Stimulated activated effector memory CD8-positive, alpha-beta T cell treated with anti-CD3 and anti-CD28 coated beads, Interleukin-12 subunit alpha, Interleukin-12 subunit beta, amount 100 ng/mL, for 72 hours (primary cell): Measurements from ENCODE around the gene USP40.
A peak's percentile ranks its signal among the peaks of the same experiment; 100 is the strongest.

Experiments
- ATAC-seq: fragments of 150-1000 bp; cut with Tn5 transposase; 2 replicates; pipeline ENCODE4 v1.10.0; 2021
- DNase-seq, 2 donors: peaks; one replicate each; pipeline ENCODE4 v3.0.0; 2021 to 2022; ENCODE audit warnings: low spot score in 2 of 2
- H3K27ac Mint-ChIP-seq: one replicate; pipeline ENCODE4 v1.8.0; 2022; ENCODE audit warnings: mild to moderate bottlenecking, mixed read lengths
- H3K36me3 Mint-ChIP-seq: one replicate; pipeline ENCODE4 v1.8.0; 2022; ENCODE audit warnings: mild to moderate bottlenecking, mixed read lengths
- H3K4me1 Mint-ChIP-seq: one replicate; pipeline ENCODE4 v1.8.0; 2022; ENCODE audit warnings: mixed read lengths
- H3K4me3 Mint-ChIP-seq: one replicate; pipeline ENCODE4 v1.8.0; 2022; ENCODE audit warnings: mild to moderate bottlenecking, mixed read lengths
- H3K9me3 Mint-ChIP-seq: one replicate; pipeline ENCODE4 v1.8.0; 2022; ENCODE audit warnings: mixed read lengths

Gene USP40

GRCh38 chr2:233571462-233571861 lies 4.9 kb upstream of the USP40 start:
- H3K4me3 Mint-ChIP-seq, result no peak overlapping the region
- DNase-seq (no peak), ATAC-seq (no peak)
- H3K36me3 Mint-ChIP-seq, result no peaks in the 10 kb centered on the region
- H3K4me1 Mint-ChIP-seq, result no peaks in the 10 kb centered on the region
- H3K27ac Mint-ChIP-seq, result no peak overlapping the region
- no peaks in the 10 kb centered on the region for H3K9me3 Mint-ChIP-seq

GRCh38 chr2:233571001-233571400 lies 4.4 kb upstream of the USP40 start:
- Mint-ChIP-seq H3K36me3 (no peaks in the 10 kb centered on the region), H3K27ac (no peak overlapping the region), H3K4me3 (no peak overlapping the region), H3K4me1 (no peaks in the 10 kb centered on the region), H3K9me3 (no peaks in the 10 kb centered on the region)
- DNase-seq (no peak), ATAC-seq (no peak)

- no peaks in the 10 kb centered on the region for H3K36me3 Mint-ChIP-seq
- H3K4me3 Mint-ChIP-seq, result peak overlapping the region; percentile 93
- DNase-seq (no peak), ATAC-seq (no peak)
- H3K27ac Mint-ChIP-seq, result peak overlapping the region; percentile 99
- H3K9me3 Mint-ChIP-seq, result no peaks in the 10 kb centered on the region
- peaks cover 5% of the 10 kb centered on the region for H3K4me1 Mint-ChIP-seq
These were observed 869 bp downstream of the USP40 start for GRCh38 chr2:233565685-233566140.

GRCh38 chr2:233563663-233564430 lies 2.7 kb downstream of the USP40 start:
- Mint-ChIP-seq H3K9me3 (no peaks in the 10 kb centered on the region), H3K36me3 (no peaks in the 10 kb centered on the region), H3K4me3 (no peak overlapping the region), H3K27ac (no peak overlapping the region), H3K4me1 (peaks cover 5% of the 10 kb centered on the region)
- ATAC-seq (no peak), DNase-seq (no peak)

GRCh38 chr2:233556881-233557736 lies 9.5 kb downstream of the USP40 start:
- DNase-seq (no peak), ATAC-seq (no peak)
- H3K4me3 Mint-ChIP-seq, result no peak overlapping the region
- no peak overlapping the region for H3K27ac Mint-ChIP-seq
- H3K9me3 Mint-ChIP-seq, result no peaks in the 10 kb centered on the region
- peaks cover 6% of the 10 kb centered on the region for H3K4me1 Mint-ChIP-seq
- peaks cover 43% of the 10 kb centered on the region for H3K36me3 Mint-ChIP-seq

GRCh38 chr2:233553366-233553765 lies 13.2 kb downstream of the USP40 start:
- ATAC-seq (no peak), DNase-seq (no peak)
- Mint-ChIP-seq H3K4me1 (peaks cover 6% of the 10 kb centered on the region), H3K27ac (no peak overlapping the region), H3K36me3 (peaks cover 51% of the 10 kb centered on the region), H3K9me3 (no peaks in the 10 kb centered on the region), H3K4me3 (no peak overlapping the region)

GRCh38 chr2:233551491-233551890 lies 15.1 kb downstream of the USP40 start:
- Mint-ChIP-seq H3K4me3 (no peak overlapping the region), H3K9me3 (no peaks in the 10 kb centered on the region), H3K4me1 (peaks cover 1% of the 10 kb centered on the region), H3K36me3 (peaks cover 39% of the 10 kb centered on the region), H3K27ac (no peak overlapping the region)
- ATAC-seq (no peak), DNase-seq (no peak)

- Mint-ChIP-seq H3K27ac (no peak overlapping the region), H3K4me1 (peaks cover 9% of the 10 kb centered on the region), H3K4me3 (no peak overlapping the region), H3K36me3 (peaks cover 10% of the 10 kb centered on the region), H3K9me3 (no peaks in the 10 kb centered on the region)
- ATAC-seq, result no peak
- no peak for DNase-seq
These were observed 19.8 kb downstream of the USP40 start for GRCh38 chr2:233546774-233547173.

- Mint-ChIP-seq H3K4me1 (peaks cover 9% of the 10 kb centered on the region), H3K36me3 (peaks cover 9% of the 10 kb centered on the region), H3K9me3 (no peaks in the 10 kb centered on the region), H3K27ac (no peak overlapping the region), H3K4me3 (no peak overlapping the region)
- DNase-seq (no peak), ATAC-seq (no peak)
These were observed 20.5 kb downstream of the USP40 start for GRCh38 chr2:233546101-233546500.

GRCh38 chr2:233544200-233544610 lies 22.4 kb downstream of the USP40 start:
- Mint-ChIP-seq H3K27ac (no peak overlapping the region), H3K36me3 (peaks cover 21% of the 10 kb centered on the region), H3K4me1 (peaks cover 9% of the 10 kb centered on the region), H3K9me3 (no peaks in the 10 kb centered on the region), H3K4me3 (no peak overlapping the region)
- DNase-seq, result no peak
- ATAC-seq, result no peak

- no peaks in the 10 kb centered on the region for H3K9me3 Mint-ChIP-seq
- H3K4me1 Mint-ChIP-seq, result peaks cover 9% of the 10 kb centered on the region
- DNase-seq (no peak), ATAC-seq (no peak)
- no peak overlapping the region for H3K4me3 Mint-ChIP-seq
- H3K27ac Mint-ChIP-seq, result peak overlapping the region; percentile 53
- peaks cover 18% of the 10 kb centered on the region for H3K36me3 Mint-ChIP-seq
These were observed 24.1 kb downstream of the USP40 start for GRCh38 chr2:233542507-233542906.

GRCh38 chr2:233538741-233539140 lies 27.8 kb downstream of the USP40 start:
- no peaks in the 10 kb centered on the region for H3K4me1 Mint-ChIP-seq
- ATAC-seq (no peak), DNase-seq (no peak)
- peaks cover 25% of the 10 kb centered on the region for H3K36me3 Mint-ChIP-seq
- H3K4me3 Mint-ChIP-seq, result no peak overlapping the region
- no peaks in the 10 kb centered on the region for H3K9me3 Mint-ChIP-seq
- no peak overlapping the region for H3K27ac Mint-ChIP-seq

GRCh38 chr2:233535271-233535670 lies 31.3 kb downstream of the USP40 start:
- ATAC-seq (no peak), DNase-seq (no peak)
- H3K4me1 Mint-ChIP-seq, result no peaks in the 10 kb centered on the region
- H3K27ac Mint-ChIP-seq, result no peak overlapping the region
- H3K36me3 Mint-ChIP-seq, result peaks cover 35% of the 10 kb centered on the region
- H3K9me3 Mint-ChIP-seq, result no peaks in the 10 kb centered on the region
- H3K4me3 Mint-ChIP-seq, result no peak overlapping the region

GRCh38 chr2:233532971-233533370 lies 33.6 kb downstream of the USP40 start:
- Mint-ChIP-seq H3K4me1 (no peaks in the 10 kb centered on the region), H3K9me3 (no peaks in the 10 kb centered on the region), H3K36me3 (peaks cover 27% of the 10 kb centered on the region), H3K27ac (no peak overlapping the region), H3K4me3 (no peak overlapping the region)
- no peak for ATAC-seq
- DNase-seq, result no peak

GRCh38 chr2:233531955-233532354 lies 34.6 kb downstream of the USP40 start:
- peaks cover 22% of the 10 kb centered on the region for H3K36me3 Mint-ChIP-seq
- no peak for DNase-seq
- no peak overlapping the region for H3K27ac Mint-ChIP-seq
- ATAC-seq, result no peak
- H3K9me3 Mint-ChIP-seq, result no peaks in the 10 kb centered on the region
- H3K4me3 Mint-ChIP-seq, result no peak overlapping the region
- no peaks in the 10 kb centered on the region for H3K4me1 Mint-ChIP-seq

- Mint-ChIP-seq H3K4me3 (no peak overlapping the region), H3K4me1 (no peaks in the 10 kb centered on the region), H3K9me3 (no peaks in the 10 kb centered on the region), H3K36me3 (peaks cover 21% of the 10 kb centered on the region), H3K27ac (no peak overlapping the region)
- ATAC-seq (no peak), DNase-seq (no peak)
These were observed 36.2 kb downstream of the USP40 start for GRCh38 chr2:233530381-233530780.
